GM23338 (cell line): ENCODE results near the gene GPR176. TPM values are rescaled to one million over a fixed set of nuclear protein-coding genes. Genes with fewer than 3 reads are reported as not detected.

Experiments
- ATAC-seq: fragments of 200-7000 bp; cut with Tn5 transposase; 3 replicates; pipeline ENCODE4 v1.9.1; 2020
- DNase-seq: peaks from one replicate; pipeline ENCODE4 v3.0.0-alpha.2; 2015; ENCODE audit warnings: low spot score
- H2AFZ ChIP-seq: fragments of 200-600 bp; sonication (generic); 2 replicates; pipeline ENCODE4 v1.8.0; 2016; ENCODE audit warnings: antibody characterized with exemption, mild to moderate bottlenecking, moderate library complexity
- H3F3A ChIP-seq: fragments of 200-600 bp; sonication (generic); replicated peaks from 2 replicates; pipeline ENCODE4 v1.8.0; 2017; ENCODE audit warnings: antibody characterized with exemption, mixed run types, low read depth
- H3K27ac ChIP-seq: fragments of 200-600 bp; sonication (generic); 2 replicates; pipeline ENCODE4 v1.6.1; 2016; ENCODE audit warnings: low read depth
- H3K27me3 ChIP-seq: fragments of 200-600 bp; sonication (generic); 2 replicates; pipeline ENCODE4 v1.8.0; 2016; ENCODE audit warnings: mild to moderate bottlenecking, mixed run types, moderate library complexity; ENCODE audit not compliant: insufficient read depth
- H3K36me3 ChIP-seq: fragments of 200-600 bp; sonication (generic); 2 replicates; pipeline ENCODE4 v1.8.0; 2016; ENCODE audit warnings: mild to moderate bottlenecking; ENCODE audit not compliant: insufficient read depth
- H3K4me1 ChIP-seq: fragments of 200-600 bp; sonication (generic); 2 replicates; pipeline ENCODE4 v1.8.0; 2016; ENCODE audit warnings: mild to moderate bottlenecking, moderate library complexity; ENCODE audit not compliant: insufficient read depth
- H3K4me2 ChIP-seq: fragments of 200-600 bp; sonication (generic); 2 replicates; pipeline ENCODE4 v1.7.1; 2017; ENCODE audit warnings: mixed run types
- H3K4me3 ChIP-seq: fragments of 200-600 bp; sonication (generic); 2 replicates; pipeline ENCODE4 v1.6.1; 2016; ENCODE audit warnings: mixed run types
- H3K79me2 ChIP-seq: fragments of 200-600 bp; sonication (generic); replicated peaks from 2 replicates; pipeline ENCODE4 v1.8.0; 2017; ENCODE audit warnings: mild to moderate bottlenecking; ENCODE audit not compliant: insufficient read depth
- H3K9me2 ChIP-seq: fragments of 200-600 bp; sonication (generic); 2 replicates; pipeline ENCODE4 v1.8.0; 2017; ENCODE audit not compliant: insufficient read depth
- H4K20me1 ChIP-seq: fragments of 200-600 bp; sonication (generic); replicated peaks from 2 replicates; pipeline ENCODE4 v1.8.0; 2017; ENCODE audit warnings: mild to moderate bottlenecking; ENCODE audit not compliant: insufficient read depth
- H3K27ac Mint-ChIP-seq: 2 replicates; pipeline ENCODE4 v1.8.0; 2020; ENCODE audit warnings: inconsistent platforms, mild to moderate bottlenecking, moderate library complexity, mixed read lengths
- H3K27me3 Mint-ChIP-seq: 3 replicates; pipeline ENCODE4 v1.8.0; 2022; ENCODE audit warnings: low read depth, mild to moderate bottlenecking, moderate library complexity, mixed read lengths, inconsistent platforms; ENCODE audit not compliant: insufficient read depth, poor library complexity
- H3K36me3 Mint-ChIP-seq: 3 replicates; pipeline ENCODE4 v1.8.0; 2021; ENCODE audit warnings: low read depth, mild to moderate bottlenecking, inconsistent platforms, moderate library complexity, mixed read lengths
- H3K4me1 Mint-ChIP-seq: 3 replicates; pipeline ENCODE4 v1.8.0; 2020; ENCODE audit warnings: mild to moderate bottlenecking, inconsistent platforms, mixed read lengths
- H3K4me3 Mint-ChIP-seq: 3 replicates; pipeline ENCODE4 v1.8.0; 2021; ENCODE audit warnings: moderate library complexity, mild to moderate bottlenecking, inconsistent platforms, mixed read lengths
- H3K9me3 Mint-ChIP-seq: 3 replicates; pipeline ENCODE4 v1.8.0; 2020; ENCODE audit warnings: moderate library complexity, mild to moderate bottlenecking, inconsistent platforms, mixed read lengths
- EZH2phosphoT487 ChIP-seq: fragments of 200-600 bp; sonication (generic); IDR thresholded peaks from one replicate; pipeline ENCODE4 v1.8.1; 2018; ENCODE audit warnings: antibody characterized with exemption; ENCODE audit not compliant: unreplicated experiment
- NANOG ChIP-seq: IDR thresholded peaks from 2 replicates; pipeline ENCODE4 v1.6.1; 2016; ENCODE audit warnings: antibody characterized with exemption, borderline replicate concordance
- POLR2AphosphoS5 ChIP-seq: IDR thresholded peaks from 2 replicates; pipeline ENCODE4 v1.6.1; 2016; ENCODE audit warnings: antibody characterized with exemption, low read depth
- ZNF331 ChIP-seq: fragments of 250-450 bp; sonication (Bioruptor Pico); IDR thresholded peaks from 2 replicates; pipeline ENCODE4 v1.5.0; 2020; ENCODE audit warnings: low read depth, mild to moderate bottlenecking, moderate library complexity
- ZNF462 ChIP-seq: fragments of 250-450 bp; sonication (Bioruptor Pico); IDR thresholded peaks from 2 replicates; pipeline ENCODE4 v1.5.0; 2020; ENCODE audit warnings: mild to moderate bottlenecking, moderate library complexity
- polyA plus RNA-seq: library from polyadenylated mRNA; unstranded; fragments of >200 nt; fragmentation: Nextera tagmentation; extraction: Ambion mirVana; gene quantifications from 2 replicates; pipeline ENCODE4 v1.2.1, GENCODE V29; 2016
- total RNA-seq: library from RNA; depleted of rRNA; stranded (reverse); fragments of >200 nt; shearing (Covaris generic); gene quantifications from 2 replicates; pipeline ENCODE4 v1.2.3, GENCODE V29; 2014

GPR176 gene
- total and polyA plus RNA-seq, 2 experiments from 2014 or later: 60.0 to 248 TPM

- TF ChIP-seq ZNF462 (CRISPR knock-in tag): no peak
Observed at GRCh38 chr15:39873978-39874377, 46.1 kb downstream of the GPR176 start (continued).

- H3K27ac Mint-ChIP-seq: no peak overlapping the region
- Histone ChIP-seq H4K20me1 (peaks cover 53% of the 10 kb centered on the region), H3K4me3 (no peak overlapping the region), H3K27ac (no peak overlapping the region), H3K4me1 (peaks cover 52% of the 10 kb centered on the region), H2AFZ (no peak overlapping the region), H3K36me3 (peaks cover 5% of the 10 kb centered on the region; the same call in 1 of the 2 replicates), H3F3A (0 out of 2 replicates have a peak, but pooled peaks cover 5% of the 10 kb centered on the region), H3K9me2 (no peaks in the 10 kb centered on the region), H3K4me2 (no peak overlapping the region), H3K27me3 (no peaks in the 10 kb centered on the region), H3K79me2 (peaks cover 100% of the 10 kb centered on the region)
- no peak for TF ChIP-seq ZNF462 (CRISPR knock-in tag)
- no peak for TF ChIP-seq NANOG
- TF ChIP-seq POLR2AphosphoS5: no peak
- no peak for TF ChIP-seq ZNF331 (CRISPR knock-in tag)
- no peak for TF ChIP-seq EZH2phosphoT487
- H3K36me3 Mint-ChIP-seq: peaks cover 36% of the 10 kb centered on the region
- no peak for DNase-seq
- ATAC-seq: peak; percentile 72
- peaks cover 6% of the 10 kb centered on the region for H3K27me3 Mint-ChIP-seq
- peaks cover 69% of the 10 kb centered on the region for H3K4me1 Mint-ChIP-seq
- H3K4me3 Mint-ChIP-seq: no peak overlapping the region
- no peaks in the 10 kb centered on the region for H3K9me3 Mint-ChIP-seq
Observed at GRCh38 chr15:39870537-39870936, 49.5 kb downstream of the GPR176 start.
